ENCODE results near the gene FNIP2. TPM values are rescaled to one million over a fixed set of nuclear protein-coding genes. Genes with fewer than 3 reads are reported as not detected.
"Not testable (repeated sequence)": the region's sequence is repeated elsewhere in the genome, so short reads cannot be mapped to it uniquely, and the experiment has no call there.

Gene FNIP2
- total RNA-seq, 3 donors from 2014 or later: 61.8 to 94.1 (median 73.4) TPM

- Histone ChIP-seq H3K9me3 (peaks cover 12% of the 10 kb centered on the region), H3K4me3 (no peak overlapping the region), H3K4me1 (ENCODE audit: low read depth) (no peaks in the 10 kb centered on the region), H3K36me3 (ENCODE audit: low read depth) (no peaks in the 10 kb centered on the region)
- no peak for TF ChIP-seq CTCF (IDR thresholded peaks at IDR 0.05)
- DNase-seq (no peak), ATAC-seq (peak; percentile 66)
- intact Hi-C loops (cut with DNase I, micrococcal nuclease): no loop called here
These were observed 180.3 kb downstream of the FNIP2 start for GRCh38 chr4:158949099-158949498.

GRCh38 chr4:158952221-158952774 is 183.5 kb downstream of the FNIP2 start:
- intact Hi-C loops (cut with DNase I, micrococcal nuclease); H3K4me3 ChIP-seq; H3K36me3 ChIP-seq (ENCODE audit: low read depth); ATAC-seq; DNase-seq; H3K4me1 ChIP-seq (ENCODE audit: low read depth): not testable (repeated sequence)
- peaks cover 12% of the 10 kb centered on the region for H3K9me3 ChIP-seq

GRCh38 chr4:158956345-158956744 is 187.5 kb downstream of the FNIP2 start:
- DNase-seq; H3K36me3 ChIP-seq (ENCODE audit: low read depth); intact Hi-C loops (cut with DNase I, micrococcal nuclease); H3K4me1 ChIP-seq (ENCODE audit: low read depth); H3K4me3 ChIP-seq; ATAC-seq: not testable (repeated sequence)
- H3K9me3 ChIP-seq: peaks cover 12% of the 10 kb centered on the region

GRCh38 chr4:158956918-158957317 is 188.1 kb downstream of the FNIP2 start:
- DNase-seq; H3K4me1 ChIP-seq (ENCODE audit: low read depth); H3K36me3 ChIP-seq (ENCODE audit: low read depth); intact Hi-C loops (cut with DNase I, micrococcal nuclease); ATAC-seq; H3K4me3 ChIP-seq: not testable (repeated sequence)
- peaks cover 10% of the 10 kb centered on the region for H3K9me3 ChIP-seq

Other genes with a start within 250 kb of the FNIP2 start
- gene RXFP1, start 247.1 kb upstream of the FNIP2 start, total RNA-seq: under 1 TPM in 2 of 3 donors, not detected in 1; 0.22 to 0.27 TPM
- gene C4orf46, start 97.1 kb upstream of the FNIP2 start, total RNA-seq: 1 to 10 TPM; 2.4 to 6.3 (median 3.6) TPM
- gene ETFDH, start 96.7 kb upstream of the FNIP2 start, total RNA-seq: 10 to 100 TPM; 49.2 to 67.1 (median 50.2) TPM
- 10 to 100 TPM; 19.7 to 23.9 (median 22.2) TPM for gene PPID, start 45.6 kb upstream of the FNIP2 start, total RNA-seq